SH-SY5Y (cell line): ENCODE results near the gene NKD1.

Source experiments
- GATA2 ChIP-seq: IDR thresholded peaks from 2 replicates; pipeline ENCODE4 v1.6.1; 2011; ENCODE audit warnings: mild to moderate bottlenecking, low read depth, low read length
- GATA3 ChIP-seq: IDR thresholded peaks from 2 replicates; pipeline ENCODE4 v1.6.1; 2011; ENCODE audit warnings: low read depth, mild to moderate bottlenecking, low read length, moderate library complexity

The NKD1 gene, protein sequence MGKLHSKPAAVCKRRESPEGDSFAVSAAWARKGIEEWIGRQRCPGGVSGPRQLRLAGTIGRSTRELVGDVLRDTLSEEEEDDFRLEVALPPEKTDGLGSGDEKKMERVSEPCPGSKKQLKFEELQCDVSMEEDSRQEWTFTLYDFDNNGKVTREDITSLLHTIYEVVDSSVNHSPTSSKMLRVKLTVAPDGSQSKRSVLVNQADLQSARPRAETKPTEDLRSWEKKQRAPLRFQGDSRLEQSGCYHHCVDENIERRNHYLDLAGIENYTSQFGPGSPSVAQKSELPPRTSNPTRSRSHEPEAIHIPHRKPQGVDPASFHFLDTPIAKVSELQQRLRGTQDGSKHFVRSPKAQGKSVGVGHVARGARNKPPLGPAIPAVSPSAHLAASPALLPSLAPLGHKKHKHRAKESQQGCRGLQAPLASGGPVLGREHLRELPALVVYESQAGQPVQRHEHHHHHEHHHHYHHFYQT

DNA sequence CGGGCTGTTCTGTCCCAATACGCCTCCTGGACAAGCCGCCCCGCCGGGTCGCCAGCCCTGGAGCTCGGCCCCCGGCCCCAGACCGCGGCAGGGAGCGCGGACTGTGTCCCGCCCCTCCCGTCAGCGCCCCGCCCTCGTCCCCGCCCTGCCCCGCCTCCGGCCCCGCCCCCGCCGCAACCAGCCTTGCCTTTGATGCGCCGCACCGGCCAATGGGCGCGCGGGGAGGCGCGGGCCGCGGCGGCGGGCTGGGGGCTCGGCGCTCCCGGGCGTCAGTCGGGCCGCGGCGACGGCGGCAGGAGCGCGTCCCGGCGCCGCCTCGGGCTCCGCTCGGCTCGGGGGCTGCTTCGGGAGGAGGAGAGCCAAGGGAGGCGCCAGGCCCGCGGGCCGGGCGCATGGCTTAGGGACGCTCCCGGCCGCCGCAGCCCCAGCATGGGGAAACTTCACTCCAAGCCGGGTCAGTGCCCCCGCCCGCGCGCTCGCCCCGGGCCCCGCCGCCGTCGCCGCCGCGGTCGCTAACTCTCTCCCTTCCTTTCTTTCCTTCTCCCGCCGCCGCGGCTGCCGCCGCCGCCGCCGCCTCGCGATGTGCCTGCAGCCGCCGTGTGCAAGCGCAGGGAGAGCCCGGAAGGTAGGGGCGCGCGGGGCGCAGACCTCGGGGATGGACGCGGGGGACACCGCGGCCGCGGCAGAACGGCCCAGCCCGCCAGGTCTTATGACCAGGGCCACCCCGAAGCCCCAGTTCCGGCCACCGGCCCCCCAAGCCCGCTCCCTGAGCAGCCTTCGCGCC is at the start of gene NKD1:
Gene NKD1 (plus strand): TSS at position 272 of the 784 bp plus-strand sequence. CDS start 158 bp downstream, at position 430.
- no peak for TF ChIP-seq GATA3
- no peak for TF ChIP-seq GATA2

DNA sequence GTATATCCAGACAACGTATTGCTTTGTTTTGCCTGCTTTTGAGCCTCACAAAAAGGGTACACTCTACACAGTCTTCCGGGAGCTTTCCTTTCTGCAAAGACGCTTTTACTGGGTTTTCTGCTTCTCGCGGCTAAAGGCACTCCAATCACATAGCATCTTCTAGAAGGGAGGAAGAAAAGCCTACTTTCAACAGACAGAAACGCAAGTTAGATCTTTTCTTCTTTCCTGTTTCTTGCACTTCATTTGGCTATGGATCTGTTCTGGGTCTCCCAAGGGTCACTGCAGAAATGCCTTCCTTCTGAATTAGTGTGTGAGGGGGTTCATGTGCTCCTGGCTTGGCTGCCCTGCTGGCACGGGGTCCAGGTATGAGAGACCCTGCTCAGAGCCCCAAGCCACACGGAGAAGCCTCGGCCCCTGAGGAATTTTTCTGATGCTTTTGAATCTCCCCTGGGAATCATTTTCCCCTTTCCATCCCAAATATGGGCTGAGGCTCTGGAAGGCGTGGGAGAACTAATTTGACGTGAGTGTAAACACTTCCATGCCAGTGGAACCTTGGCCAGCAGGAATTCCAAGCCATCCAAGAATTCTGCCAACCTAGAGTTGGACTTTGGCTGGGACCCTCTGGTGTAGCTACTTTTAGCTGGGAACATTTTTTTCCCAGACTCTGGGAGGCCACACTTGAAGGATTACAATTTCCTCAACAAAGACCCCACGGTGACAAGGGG is 49.6 kb upstream of the NKD1 start:
- no peak for TF ChIP-seq GATA3
- no peak for TF ChIP-seq GATA2

DNA sequence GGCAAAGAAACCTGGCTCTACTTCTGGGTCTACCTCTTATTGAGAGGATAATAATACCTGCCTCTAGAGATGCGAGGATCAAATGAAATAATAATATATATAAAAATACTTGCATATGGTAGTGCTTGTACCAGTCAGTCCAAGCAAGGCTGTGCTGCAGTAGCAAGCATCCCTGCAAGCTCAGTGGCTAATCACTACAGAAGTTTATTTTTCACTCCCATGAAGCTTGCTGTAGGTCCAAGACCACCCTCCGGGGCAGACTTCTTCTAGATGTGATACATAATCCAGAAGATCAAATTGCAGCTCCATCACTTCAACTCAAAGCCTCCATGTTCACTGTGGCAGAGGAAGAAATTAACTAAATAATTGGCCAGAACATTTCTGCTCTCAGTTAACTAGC is 48.9 kb upstream of the NKD1 start:
- TF ChIP-seq GATA2 (no peak), GATA3 (no peak)

DNA sequence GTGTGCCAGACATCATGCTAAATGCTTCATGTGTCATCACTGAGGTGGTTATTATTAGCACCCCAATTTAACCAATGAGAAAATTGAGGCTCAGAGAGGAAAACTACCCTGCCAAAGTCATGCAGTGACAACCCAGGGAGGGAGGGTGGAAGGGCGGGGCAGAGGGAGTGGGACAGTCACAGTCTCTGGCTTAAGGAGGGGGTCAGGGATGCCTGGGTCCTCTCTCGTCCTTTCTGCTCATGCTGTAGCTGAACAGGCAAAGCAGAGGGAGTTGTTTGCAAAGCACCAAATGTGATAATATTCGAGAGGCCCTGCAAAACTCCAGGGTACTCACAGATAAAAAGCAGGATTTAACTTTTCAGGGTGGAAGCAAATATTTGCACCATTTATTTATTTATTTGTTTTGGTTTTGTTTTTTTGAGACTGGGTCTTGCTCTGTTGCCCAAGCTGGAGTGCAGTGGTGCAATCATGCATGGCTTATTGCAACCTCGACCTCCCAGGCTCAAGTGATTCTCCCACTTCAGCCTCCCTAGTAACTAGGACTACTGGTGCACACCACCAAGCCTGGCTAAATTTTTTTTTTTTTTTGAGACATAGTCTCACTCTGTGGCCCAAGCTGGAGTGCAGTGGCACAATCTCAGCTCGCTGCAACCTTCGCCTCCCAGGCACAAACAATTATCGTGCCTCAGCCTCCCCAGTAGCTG is 47.9 kb upstream of the NKD1 start:
- TF ChIP-seq GATA3 (no peak), GATA2 (no peak)

DNA sequence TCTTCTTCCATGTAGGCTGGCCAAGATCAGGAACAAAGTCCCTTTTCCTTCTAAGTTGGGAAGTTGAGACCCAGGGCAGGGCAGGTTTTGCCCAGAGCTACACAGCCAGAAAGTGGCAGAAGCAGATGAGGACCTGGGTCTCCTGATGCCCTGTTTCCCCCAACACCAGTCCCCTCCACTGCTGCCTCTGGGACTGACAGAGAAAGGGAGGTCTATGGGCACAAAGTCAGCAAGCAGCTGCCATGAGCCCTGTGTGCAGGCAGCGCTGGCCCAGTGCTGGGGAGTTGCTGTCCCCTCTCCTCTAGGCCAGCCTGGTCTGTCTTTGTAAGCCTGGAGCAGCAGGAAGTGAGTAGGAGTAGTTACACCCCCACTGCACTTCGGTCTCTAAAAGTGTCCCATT is 46.9 kb upstream of the NKD1 start:
- TF ChIP-seq GATA3 (no peak), GATA2 (no peak)

DNA sequence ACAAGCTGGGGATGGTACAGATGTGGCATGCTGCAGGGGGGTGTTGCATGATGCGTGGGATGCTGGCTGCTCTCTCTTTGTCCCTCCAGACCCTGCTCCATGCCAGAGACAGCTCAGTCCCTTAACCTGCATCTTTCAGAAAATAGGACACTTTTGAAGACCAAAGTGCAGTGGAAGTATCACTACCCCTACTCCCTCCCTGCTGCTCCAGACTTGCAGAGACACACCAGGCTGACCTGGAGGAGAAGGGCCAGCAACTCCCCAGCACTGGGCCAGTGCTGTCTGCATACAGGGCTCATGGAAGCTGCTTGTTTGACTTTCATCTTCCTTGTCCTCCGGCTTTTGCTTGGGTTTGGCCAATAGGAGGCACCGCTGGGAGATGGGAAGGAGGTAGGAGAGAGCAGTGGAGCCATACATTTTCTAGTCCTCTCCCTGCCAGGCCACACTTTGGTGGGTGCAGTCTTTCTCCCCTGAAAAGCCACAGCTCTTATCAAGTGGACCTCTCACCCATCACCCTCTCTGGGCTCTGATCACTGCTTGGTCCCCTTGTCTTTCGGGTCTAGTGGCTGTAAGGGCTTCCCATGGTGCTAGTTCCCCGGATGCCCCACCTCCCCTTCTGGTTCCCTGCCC is 46.1 kb upstream of the NKD1 start:
- TF ChIP-seq GATA2 (no peak), GATA3 (no peak)

DNA sequence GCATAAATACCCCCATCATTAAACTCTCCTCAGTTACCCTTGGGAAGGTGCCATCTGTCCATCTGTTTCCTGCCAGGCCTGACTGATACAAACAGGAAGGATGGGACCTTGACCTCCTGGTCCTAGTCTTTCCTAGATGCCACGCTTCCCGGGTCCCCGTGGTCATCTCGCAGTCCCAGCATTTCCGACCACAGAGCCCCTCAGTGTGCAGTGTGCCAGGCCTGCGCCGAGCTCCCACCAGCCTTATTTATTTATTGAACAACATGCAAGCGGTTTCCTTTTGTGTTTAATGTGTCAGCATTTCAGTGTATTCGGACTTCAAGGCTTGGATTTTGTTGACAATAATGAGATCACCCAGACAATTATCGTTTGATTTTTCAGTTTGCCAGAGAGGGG is 45.6 kb upstream of the NKD1 start:
- TF ChIP-seq GATA2 (no peak), GATA3 (no peak)

DNA sequence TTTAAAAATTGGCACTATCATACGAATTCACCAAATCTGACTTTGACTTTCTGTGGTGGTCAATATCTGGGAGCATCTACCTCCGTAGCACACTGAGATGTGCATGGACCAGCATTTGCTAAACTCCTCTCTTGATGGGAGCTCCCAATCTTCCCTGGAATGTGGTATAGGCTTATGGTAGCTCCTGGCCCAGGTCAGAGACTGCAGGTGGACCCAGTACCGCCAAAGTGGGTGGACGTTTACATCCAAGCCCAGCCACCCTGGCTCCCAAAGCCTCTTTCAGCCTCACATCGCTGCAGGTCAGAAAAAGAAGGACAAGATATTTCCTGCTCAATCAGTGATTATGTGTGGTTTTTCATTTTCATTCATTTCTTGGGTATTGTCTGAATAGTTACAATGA is 43.1 kb upstream of the NKD1 start:
- no peak for TF ChIP-seq GATA3
- TF ChIP-seq GATA2: no peak

DNA sequence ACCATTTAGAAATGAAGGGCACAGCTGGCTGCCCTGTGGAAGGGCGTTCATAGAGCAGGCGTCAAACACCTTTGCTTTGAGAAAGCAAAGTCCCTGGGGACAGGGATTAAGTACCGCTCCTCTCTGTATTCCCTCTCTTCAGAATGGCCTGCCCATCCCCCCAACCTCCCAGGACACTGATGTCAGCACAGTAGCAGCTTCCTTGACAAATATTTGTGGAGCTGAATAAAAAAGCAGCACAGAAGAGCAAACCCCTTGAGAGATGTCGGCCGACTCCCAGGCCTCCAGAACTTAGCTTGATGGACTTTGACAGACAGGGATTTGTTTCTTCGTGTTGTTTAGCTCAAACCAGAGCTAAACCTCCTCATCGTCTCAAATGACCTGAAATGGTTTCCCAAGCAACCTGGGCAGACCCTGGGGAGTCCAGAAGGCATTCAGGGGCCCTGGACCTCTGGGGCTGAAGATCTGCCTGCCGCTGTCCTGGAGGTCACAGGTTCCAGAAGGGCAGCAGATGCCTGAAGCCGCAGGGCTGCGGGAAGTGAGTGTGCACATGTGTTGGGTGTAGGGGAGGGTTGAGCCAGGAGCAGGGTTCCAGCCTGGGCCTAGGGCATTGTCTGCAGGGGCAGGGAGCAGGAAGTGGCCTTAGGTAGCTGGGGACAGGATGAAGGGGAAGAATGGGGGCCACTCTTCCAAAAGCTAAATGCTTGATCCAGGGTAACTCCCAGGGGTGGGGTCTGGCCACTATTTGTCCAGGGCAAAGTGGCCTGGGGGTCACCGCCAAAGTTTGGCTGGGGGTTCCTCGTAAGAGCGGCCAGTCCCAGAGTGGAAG is 42.3 kb upstream of the NKD1 start:
- TF ChIP-seq GATA3 (no peak), GATA2 (no peak)

DNA sequence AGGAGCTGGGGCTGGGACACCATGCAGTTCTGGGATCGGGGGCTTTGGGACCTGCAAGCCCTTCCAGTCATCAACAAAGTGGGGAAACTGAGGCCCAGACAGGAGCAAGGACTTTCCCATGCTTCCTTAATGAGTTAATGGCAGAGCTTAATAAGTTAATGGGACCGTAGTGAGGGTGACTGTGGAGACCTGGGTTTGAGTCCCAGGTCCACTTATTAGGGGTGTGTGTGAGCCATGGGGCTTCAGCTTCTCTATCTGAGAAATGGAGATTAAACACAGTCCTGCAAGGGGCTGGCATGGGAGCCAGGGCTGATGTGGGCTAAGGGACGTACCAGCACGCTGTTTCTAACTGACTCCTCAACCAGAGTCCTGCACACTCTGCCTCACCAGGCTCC is 41.7 kb upstream of the NKD1 start:
- TF ChIP-seq GATA2: no peak
- TF ChIP-seq GATA3: no peak

DNA sequence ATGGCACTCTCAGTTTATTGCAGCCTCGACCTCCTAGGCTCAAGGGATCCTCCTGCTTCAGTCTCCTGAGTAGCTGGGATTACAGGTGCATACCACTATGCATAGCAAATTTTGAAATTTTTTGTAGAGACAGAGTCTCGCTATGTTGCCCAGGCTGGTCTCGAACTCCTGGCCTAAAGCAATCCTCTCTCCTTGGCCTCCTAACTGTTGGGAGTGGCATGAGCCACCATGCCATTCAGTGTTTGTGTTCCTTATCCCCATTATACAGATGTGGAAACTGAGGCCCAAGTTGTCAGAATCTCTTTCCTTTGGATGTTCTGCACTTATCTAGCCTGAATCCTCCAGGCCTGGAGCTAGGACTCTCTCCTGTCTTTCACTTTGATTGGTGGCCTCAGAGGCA is 40.8 kb upstream of the NKD1 start:
- no peak for TF ChIP-seq GATA3
- TF ChIP-seq GATA2: no peak

DNA sequence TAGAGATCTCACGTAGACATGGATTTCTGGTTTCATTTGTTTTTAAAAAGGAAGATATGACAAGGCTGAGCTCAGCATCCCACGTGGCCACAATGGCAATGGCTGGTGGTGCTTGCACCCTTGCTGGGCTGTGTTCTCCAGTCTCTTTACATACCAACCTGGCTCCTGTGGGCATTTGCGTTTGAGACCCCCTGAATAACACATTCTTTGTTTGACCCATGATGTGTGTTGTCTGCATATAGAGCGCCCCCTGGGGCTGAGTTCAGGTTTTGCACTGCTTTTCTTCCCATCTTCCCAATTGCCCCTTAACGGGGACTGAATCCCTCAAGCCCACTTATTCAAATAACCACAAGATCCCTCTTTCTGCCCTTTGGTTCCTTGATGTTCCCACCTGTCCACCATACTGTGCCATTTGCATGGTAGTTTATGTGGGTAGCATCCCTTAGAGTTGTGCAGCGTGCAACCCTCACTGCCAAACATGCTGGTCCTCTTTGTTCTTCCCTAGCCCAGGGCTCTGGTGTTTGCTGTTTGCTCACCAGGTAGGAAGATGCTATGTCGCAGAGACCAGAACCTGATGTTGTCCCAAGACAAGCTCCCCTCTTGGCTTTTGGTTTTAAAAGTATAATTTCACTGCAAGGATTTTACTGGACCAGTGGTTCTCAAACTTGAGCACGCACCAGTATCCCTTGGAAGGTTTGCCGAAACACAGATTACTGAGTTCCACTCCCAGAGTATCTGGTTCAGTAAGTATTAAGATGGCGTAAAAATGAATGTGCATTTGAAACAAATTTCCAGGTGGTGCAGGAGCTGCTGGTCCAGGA is 38.5 kb upstream of the NKD1 start:
- TF ChIP-seq GATA2: no peak

DNA sequence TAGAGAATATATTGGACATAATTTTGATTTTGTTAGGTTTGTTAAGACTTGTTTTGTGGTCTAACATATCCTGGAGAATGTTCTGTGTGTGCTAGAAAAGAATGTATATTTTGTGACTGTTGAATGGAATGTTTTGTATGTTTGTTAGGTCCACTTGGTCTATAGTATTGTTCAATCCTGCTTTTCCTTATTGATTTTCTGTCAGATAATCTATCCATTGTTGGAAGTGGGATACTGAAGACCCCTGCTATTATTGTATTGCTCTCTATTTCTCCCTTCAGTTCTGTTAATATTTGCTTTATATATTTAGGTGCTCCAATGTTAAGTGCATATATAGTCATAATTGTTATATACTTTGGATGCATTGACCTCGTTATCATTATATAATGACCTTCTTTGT is 33.0 kb upstream of the NKD1 start:
- TF ChIP-seq GATA2: no peak
- TF ChIP-seq GATA3: no peak
